ENCODE measurements around the gene EID1.

DNA sequence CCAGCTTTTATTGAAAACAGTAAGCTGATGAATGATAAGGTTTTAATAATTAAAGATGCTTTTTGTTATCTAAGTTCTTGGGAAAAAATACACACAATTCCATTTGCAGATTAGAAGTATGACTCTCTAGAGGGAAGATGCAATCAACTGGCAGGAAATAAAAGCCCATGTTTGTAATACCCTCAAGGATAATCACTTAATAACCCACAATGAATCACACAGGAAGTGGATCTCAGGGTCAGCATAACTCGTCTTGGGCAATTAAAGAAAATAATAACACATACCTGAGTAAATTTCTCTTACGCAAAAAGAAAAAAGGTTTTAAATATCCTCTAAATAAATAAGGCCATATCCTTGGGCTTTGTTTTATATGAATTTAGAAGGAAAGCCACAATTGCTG, 9.4 kb upstream of the EID1 start:
- TF ChIP-seq CTCF (IDR thresholded peaks at IDR 0.05; ENCODE audit: insufficient read depth, low read length), result no peak
- TF ChIP-seq, protein P1, sequence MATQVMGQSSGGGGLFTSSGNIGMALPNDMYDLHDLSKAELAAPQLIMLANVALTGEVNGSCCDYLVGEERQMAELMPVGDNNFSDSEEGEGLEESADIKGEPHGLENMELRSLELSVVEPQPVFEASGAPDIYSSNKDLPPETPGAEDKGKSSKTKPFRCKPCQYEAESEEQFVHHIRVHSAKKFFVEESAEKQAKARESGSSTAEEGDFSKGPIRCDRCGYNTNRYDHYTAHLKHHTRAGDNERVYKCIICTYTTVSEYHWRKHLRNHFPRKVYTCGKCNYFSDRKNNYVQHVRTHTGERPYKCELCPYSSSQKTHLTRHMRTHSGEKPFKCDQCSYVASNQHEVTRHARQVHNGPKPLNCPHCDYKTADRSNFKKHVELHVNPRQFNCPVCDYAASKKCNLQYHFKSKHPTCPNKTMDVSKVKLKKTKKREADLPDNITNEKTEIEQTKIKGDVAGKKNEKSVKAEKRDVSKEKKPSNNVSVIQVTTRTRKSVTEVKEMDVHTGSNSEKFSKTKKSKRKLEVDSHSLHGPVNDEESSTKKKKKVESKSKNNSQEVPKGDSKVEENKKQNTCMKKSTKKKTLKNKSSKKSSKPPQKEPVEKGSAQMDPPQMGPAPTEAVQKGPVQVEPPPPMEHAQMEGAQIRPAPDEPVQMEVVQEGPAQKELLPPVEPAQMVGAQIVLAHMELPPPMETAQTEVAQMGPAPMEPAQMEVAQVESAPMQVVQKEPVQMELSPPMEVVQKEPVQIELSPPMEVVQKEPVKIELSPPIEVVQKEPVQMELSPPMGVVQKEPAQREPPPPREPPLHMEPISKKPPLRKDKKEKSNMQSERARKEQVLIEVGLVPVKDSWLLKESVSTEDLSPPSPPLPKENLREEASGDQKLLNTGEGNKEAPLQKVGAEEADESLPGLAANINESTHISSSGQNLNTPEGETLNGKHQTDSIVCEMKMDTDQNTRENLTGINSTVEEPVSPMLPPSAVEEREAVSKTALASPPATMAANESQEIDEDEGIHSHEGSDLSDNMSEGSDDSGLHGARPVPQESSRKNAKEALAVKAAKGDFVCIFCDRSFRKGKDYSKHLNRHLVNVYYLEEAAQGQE (IDR thresholded peaks at IDR 0.05; ENCODE audit: insufficient replicate concordance, low read depth), result no peak
- no peak for TF ChIP-seq POLR2AphosphoS5 (IDR thresholded peaks at IDR 0.05; ENCODE audit: low read depth)

Data from HL-60 (cell line).